H1 (cell line): ENCODE data around the gene KCNJ10. TPM values are rescaled to one million over a fixed set of nuclear protein-coding genes. Genes with fewer than 3 reads are reported as not detected.
A peak's percentile ranks its signal among the peaks of the same experiment; 100 is the strongest.

ENCODE experiments used
- CTCF ChIA-PET: fragments of 300-600 bp; sonication (Branson Sonifier 250); formaldehyde crosslinking; loops from one replicate; lab custom pipeline; 2021; ENCODE audit not compliant: partially characterized antibody; lab: Charles Lee
- POLR2A ChIA-PET: fragments of 300-600 bp; sonication (Branson Sonifier 250); formaldehyde crosslinking; loops from one replicate; lab custom pipeline; 2021; ENCODE audit warnings: inconsistent platforms; ENCODE audit not compliant: partially characterized antibody; lab: Charles Lee
- DNase-seq, 2 experiments: peaks; one replicate each; pipeline versions ENCODE4 v3.0.0 to v3.0.0-alpha.2; 2010 to 2022; ENCODE audit warnings: low spot score in 2 of 2, low read depth in 1 of 2, mixed read lengths in 1 of 2
- FAIRE-seq: peaks from 2 replicates; lab custom pipeline; 2011; peaks lifted over from hg19 to GRCh38; lab: Jason Lieb, UNC
- H2AFZ ChIP-seq: 2 replicates; pipeline ENCODE4 v1.8.1; 2012; ENCODE audit warnings: low read length, inconsistent platforms
- H2AK5ac ChIP-seq: 2 replicates; pipeline ENCODE4 v1.6.1; 2013; ENCODE audit warnings: low read depth, low read length
- H2BK120ac ChIP-seq: replicated peaks from 2 replicates; pipeline ENCODE3; 2013; ENCODE audit warnings: low read depth, low read length, inconsistent platforms
- H2BK12ac ChIP-seq: 2 replicates; pipeline ENCODE4 v1.6.1; 2013; ENCODE audit warnings: low read depth, low read length
- H2BK15ac ChIP-seq: 2 replicates; pipeline ENCODE4 v1.6.1; 2013; ENCODE audit warnings: low read length
- H2BK20ac ChIP-seq: 2 replicates; pipeline ENCODE4 v1.6.1; 2013; ENCODE audit warnings: low read length
- H2BK5ac ChIP-seq: 2 replicates; pipeline ENCODE4 v1.6.1; 2013; ENCODE audit warnings: low read depth, low read length
- H3K14ac ChIP-seq: 2 replicates; pipeline ENCODE4 v1.6.1; 2013; ENCODE audit warnings: inconsistent platforms; ENCODE audit not compliant: insufficient read length
- H3K18ac ChIP-seq: 2 replicates; pipeline ENCODE4 v1.6.1; 2013; ENCODE audit warnings: low read length; ENCODE audit errors: extremely low read depth
- H3K23ac ChIP-seq: 2 replicates; pipeline ENCODE4 v1.6.1; 2013; ENCODE audit warnings: inconsistent platforms; ENCODE audit not compliant: insufficient read length
- H3K23me2 ChIP-seq: 2 replicates; pipeline ENCODE4 v1.6.1; 2013; ENCODE audit warnings: low read depth, low read length
- H3K27ac ChIP-seq: 2 replicates; pipeline ENCODE4 v1.6.1; 2011; ENCODE audit warnings: low read depth, low read length, inconsistent platforms
- H3K27me3 ChIP-seq, 4 experiments: replicated peaks in 1 of 4; 1 replicate in 1 of 4; 2 replicates in 3 of 4; pipeline versions ENCODE4 v1.6.1 to v1.8.1; 2011 to 2013; ENCODE audit warnings: low read length in 3 of 4, mild to moderate bottlenecking in 3 of 4, inconsistent platforms in 2 of 4, mixed read lengths in 2 of 4, moderate library complexity in 1 of 4; ENCODE audit not compliant: control insufficient read depth in 3 of 4, insufficient read depth in 3 of 4; ENCODE audit errors: extremely low read depth in 1 of 4
- H3K36me3 ChIP-seq, 4 experiments: 2 replicates each; pipeline versions ENCODE4 v1.6.1 to v1.8.1; 2011 to 2013; ENCODE audit warnings: mild to moderate bottlenecking in 4 of 4, low read length in 3 of 4, moderate library complexity in 2 of 4, control low read depth in 1 of 4, inconsistent platforms in 1 of 4; ENCODE audit not compliant: insufficient read depth in 4 of 4, control insufficient read depth in 2 of 4
- H3K4ac ChIP-seq: replicated peaks from 2 replicates; pipeline ENCODE3; 2013; ENCODE audit warnings: low read length, low read depth, mixed read lengths, inconsistent platforms; ENCODE audit not compliant: insufficient read length
- H3K4me1 ChIP-seq, 4 experiments: replicated peaks in 1 of 4; 1 replicate in 1 of 4; 2 replicates in 3 of 4; pipeline versions ENCODE4 v1.6.1 to v1.8.1; 2011 to 2013; ENCODE audit warnings: low read length in 3 of 4, inconsistent platforms in 2 of 4, mixed read lengths in 1 of 4; ENCODE audit not compliant: insufficient read depth in 4 of 4, control insufficient read depth in 3 of 4
- H3K4me2 ChIP-seq, 2 experiments: 2 replicates each; pipeline versions ENCODE4 v1.6.1 to v1.8.1; 2011 to 2013; ENCODE audit warnings: low read depth in 2 of 2, low read length in 2 of 2, control low read depth in 1 of 2, inconsistent platforms in 1 of 2, mild to moderate bottlenecking in 1 of 2; ENCODE audit not compliant: insufficient read depth in 1 of 2
- H3K4me3 ChIP-seq, 4 experiments: fragments of 200-600, 300-600 bp in 1 of 4; sonication (generic), shearing (Covaris generic), sonication (Bioruptor Twin) in 1 of 4; 2 replicates each; pipeline versions ENCODE4 v1.5.1 to v1.8.1; 2011 to 2016; ENCODE audit warnings: low read length in 4 of 4, low read depth in 3 of 4, control low read depth in 2 of 4, inconsistent platforms in 2 of 4, mild to moderate bottlenecking in 2 of 4, mixed read lengths in 1 of 4, moderate library complexity in 1 of 4; ENCODE audit not compliant: insufficient read depth in 2 of 4; ENCODE audit errors: extremely low read depth in 1 of 4
- H3K56ac ChIP-seq: replicated peaks from 2 replicates; pipeline ENCODE3; 2013; ENCODE audit warnings: low read depth, mild to moderate bottlenecking, mixed read lengths, low read length, inconsistent platforms; ENCODE audit not compliant: insufficient read length
- H3K79me1 ChIP-seq: 2 replicates; pipeline ENCODE4 v1.6.1; 2013; ENCODE audit warnings: low read depth, low read length, control low read depth
- H3K79me2 ChIP-seq, 2 experiments: 2 replicates each; pipeline versions ENCODE4 v1.6.1 to v1.8.1; 2012 to 2013; ENCODE audit warnings: low read length in 2 of 2, mild to moderate bottlenecking in 2 of 2, inconsistent platforms in 1 of 2; ENCODE audit not compliant: insufficient read depth in 2 of 2, control insufficient read depth in 1 of 2
- H3K9ac ChIP-seq, 4 experiments: replicated peaks in 1 of 4; 1 replicate in 1 of 4; 2 replicates in 3 of 4; pipeline versions ENCODE4 v1.6.1 to v1.8.1; 2011 to 2013; ENCODE audit warnings: low read depth in 3 of 4, low read length in 3 of 4, control low read depth in 2 of 4, mild to moderate bottlenecking in 2 of 4, moderate library complexity in 2 of 4, inconsistent platforms in 1 of 4; ENCODE audit errors: extremely low read depth in 1 of 4
- H3K9me3 ChIP-seq, 2 experiments: 2 replicates each; pipeline versions ENCODE4 v1.6.1 to v1.8.1; 2012 to 2013; ENCODE audit warnings: mild to moderate bottlenecking in 2 of 2, moderate library complexity in 2 of 2, control low read depth in 1 of 2, inconsistent platforms in 1 of 2, low read depth in 1 of 2, low read length in 1 of 2, mixed read lengths in 1 of 2; ENCODE audit not compliant: insufficient read depth in 2 of 2
- H4K20me1 ChIP-seq, 2 experiments: replicated peaks in 1 of 2; 2 replicates each; pipeline versions ENCODE3 to v1.8.1; 2011 to 2013; ENCODE audit warnings: inconsistent platforms in 2 of 2, low read length in 2 of 2, mild to moderate bottlenecking in 1 of 2; ENCODE audit not compliant: insufficient read depth in 2 of 2, control insufficient read depth in 1 of 2
- H4K5ac ChIP-seq: 2 replicates; pipeline ENCODE4 v1.6.1; 2013; ENCODE audit warnings: low read length, low read depth, mixed read lengths, inconsistent platforms; ENCODE audit not compliant: insufficient read length
- H4K8ac ChIP-seq: 2 replicates; pipeline ENCODE4 v1.8.0; 2013; ENCODE audit warnings: mild to moderate bottlenecking, moderate library complexity, low read length, inconsistent platforms; ENCODE audit not compliant: insufficient read depth; ENCODE audit errors: extremely low read depth
- H4K91ac ChIP-seq: replicated peaks from 2 replicates; pipeline ENCODE3; 2013; ENCODE audit warnings: low read length, mixed read lengths, inconsistent platforms; ENCODE audit not compliant: insufficient read length
- POU5F1 ChIP-seq: IDR thresholded peaks from 2 replicates; pipeline ENCODE4 v1.6.1; 2011; ENCODE audit warnings: low read depth, mild to moderate bottlenecking, low read length, moderate library complexity
- WGBS, 2 experiments: shearing (Covaris generic) in 1 of 2; methylation state at CpG; one replicate each; pipeline versions ENCODE4 v1.1.6 to v1.1.7; 2013 to 2015; ENCODE audit warnings: low lambda C conversion rate in 2 of 2, mixed read lengths in 2 of 2, inconsistent platforms in 1 of 2, low coverage in 1 of 2, missing lambda C conversion rate in 1 of 2; ENCODE audit not compliant: insufficient replicate concordance in 2 of 2, insufficient coverage in 1 of 2, insufficient read length in 1 of 2; ENCODE audit errors: extremely low coverage in 1 of 2, missing lambda C conversion rate in 1 of 2; 5-methylcytosine and 5-hydroxymethylcytosine counted together
- polyA plus RNA-seq, 7 experiments: library from polyadenylated mRNA; depleted of rRNA in 3 of 7; stranded (reverse) in 5 of 7; unstranded in 2 of 7; fragments of >200 nt in 5 of 7; fragments of 200-250 nt in 2 of 7; gene quantifications; 1 replicate in 5 of 7; 2 replicates in 1 of 7; 4 replicates in 1 of 7; pipeline versions ENCODE4 v1.2.1 to v1.2.3, GENCODE V29; 2011 to 2013; ENCODE audit warnings: missing spikeins in 2 of 7, mixed read lengths in 2 of 7
- total RNA-seq: library from RNA; stranded (reverse); fragmentation: NEBNext Ultra II Directional; extraction: Animal tissue kit (Norgen Biotek cat#: 25700); gene quantifications from 2 replicates; pipeline ENCODE4 v1.2.1, GENCODE V29; 2021

The KCNJ10 gene
- total and polyA plus RNA-seq, 2 of the 8 experiments (the other 6 are each of a cell fraction or from before 2014, with no cell fraction given) = 1.7 to 2.4 TPM

DNA sequence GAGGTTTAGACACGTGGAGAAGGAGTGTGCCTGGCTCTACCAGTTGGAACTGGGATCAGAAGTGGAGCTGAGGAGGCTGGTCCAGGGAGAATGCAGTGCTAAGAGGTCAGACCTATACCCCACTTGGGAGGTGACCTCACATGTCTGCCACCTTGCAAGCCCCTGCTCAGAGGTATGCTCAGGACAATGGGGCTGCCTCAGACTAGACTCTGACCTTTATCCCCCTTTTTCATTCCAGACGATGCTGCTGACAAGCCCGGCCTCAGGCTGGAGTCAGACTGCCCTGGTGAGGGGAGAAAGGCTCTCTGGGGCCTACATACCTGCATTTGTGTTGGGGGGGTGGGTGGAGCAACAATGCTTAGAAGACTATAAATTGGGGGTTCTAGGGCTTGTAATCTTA, 5.2 kb downstream of the KCNJ10 start:
- CTCF ChIA-PET = interaction anchor here (2.0 to 50.1 kb wide), 3 partner anchors 7 to 61 kb away, joined by 5 to 1874 read pairs (median 1874); partner anchors contain the start of genes IGSF8, KCNJ10 and KCNJ9
- H3K4ac ChIP-seq = no peak overlapping the region

More for the DNA sequence above, 5.2 kb downstream of the KCNJ10 start:
- no peak overlapping the region for H3K56ac ChIP-seq
- H4K5ac ChIP-seq = no peak overlapping the region
- H3K4me1 ChIP-seq = peaks cover 6 to 27% (median 17%) of the 10 kb centered on the region in 4 experiments
- no peak overlapping the region for H2AK5ac ChIP-seq
- no peak overlapping the region for H3K27ac ChIP-seq
- H3K79me2 ChIP-seq = no peaks in the 10 kb centered on the region
- no peak overlapping the region for H3K4me3 ChIP-seq
- H2AFZ ChIP-seq = no peak overlapping the region
- H2BK5ac ChIP-seq = no peak overlapping the region
- no peak overlapping the region for H3K23ac ChIP-seq
- no peak for DNase-seq
- H2BK120ac ChIP-seq = no peak overlapping the region
- H3K4me2 ChIP-seq = no peak overlapping the region
- POLR2A ChIA-PET = no interaction called here
- 79% methylated on average over 3 of the region's 3 CpGs; no CpG with 5 or more reads in 1 of the 2 experiments for WGBS, 2 experiments
- peaks cover 1% of the 10 kb centered on the region; the same call in 1 of the 2 replicates for H3K23me2 ChIP-seq
- H4K91ac ChIP-seq = no peak overlapping the region
- FAIRE-seq = no peak
- no peak for TF ChIP-seq POU5F1
- H2BK12ac ChIP-seq = no peak overlapping the region
- H4K8ac ChIP-seq = no peak overlapping the region
- H3K9ac ChIP-seq = no peak overlapping the region
- H3K18ac ChIP-seq = no peak overlapping the region
- H3K9me3 ChIP-seq = no peaks in the 10 kb centered on the region
- no peaks in the 10 kb centered on the region for H3K79me1 ChIP-seq
- H2BK15ac ChIP-seq = 0 out of 2 replicates have a peak overlapping the region, but pooled peaks have one; percentile 37
- H3K36me3 ChIP-seq = no peaks in the 10 kb centered on the region
- no peak overlapping the region for H2BK20ac ChIP-seq
- H4K20me1 ChIP-seq = no peaks in the 10 kb centered on the region
- H3K14ac ChIP-seq = no peak overlapping the region
- peaks cover 0 to 6% (median 3%) of the 10 kb centered on the region in 4 experiments; a peak in 6 of 7 replicates for H3K27me3 ChIP-seq
